ENCODE results near the gene ITGAL.
"Not testable (repeated sequence)": the region's sequence is repeated elsewhere in the genome, so short reads cannot be mapped to it uniquely, and the experiment has no call there.

The ITGAL gene

GRCh38 chr16:30474074-30474452, 1.5 kb downstream of the ITGAL start:
- Histone ChIP-seq H3K9me3 (no peaks in the 10 kb centered on the region), H3K36me3 (no peaks in the 10 kb centered on the region), H3K4me3 (ENCODE audit: low read depth, low read length) (no peak overlapping the region), H3K27me3 (no peaks in the 10 kb centered on the region), H3K4me1 (no peaks in the 10 kb centered on the region)
- no peak for DNase-seq
- TF ChIP-seq CTCF (IDR thresholded peaks at IDR 0.05; ENCODE audit: low read depth, low read length) = no peak

- no peaks in the 10 kb centered on the region for H3K36me3 ChIP-seq
- no peaks in the 10 kb centered on the region for H3K4me1 ChIP-seq
- no peak overlapping the region for H3K4me3 ChIP-seq (ENCODE audit: low read depth, low read length)
- no peaks in the 10 kb centered on the region for H3K9me3 ChIP-seq
- no peak for DNase-seq
- H3K27me3 ChIP-seq = no peaks in the 10 kb centered on the region
- no peak for TF ChIP-seq CTCF (IDR thresholded peaks at IDR 0.05; ENCODE audit: low read depth, low read length)
Observed at GRCh38 chr16:30474684-30475083, 2.1 kb downstream of the ITGAL start.

GRCh38 chr16:30476991-30477390, 4.4 kb downstream of the ITGAL start:
- Histone ChIP-seq H3K4me1 (no peaks in the 10 kb centered on the region), H3K9me3 (no peaks in the 10 kb centered on the region), H3K27me3 (no peaks in the 10 kb centered on the region), H3K4me3 (ENCODE audit: low read depth, low read length) (no peak overlapping the region), H3K36me3 (no peaks in the 10 kb centered on the region)
- DNase-seq = no peak
- no peak for TF ChIP-seq CTCF (IDR thresholded peaks at IDR 0.05; ENCODE audit: low read depth, low read length)

GRCh38 chr16:30477773-30478172, 5.2 kb downstream of the ITGAL start:
- H3K4me3 ChIP-seq (ENCODE audit: low read depth, low read length); H3K36me3 ChIP-seq; DNase-seq; H3K9me3 ChIP-seq; H3K27me3 ChIP-seq; H3K4me1 ChIP-seq: not testable (repeated sequence)

GRCh38 chr16:30478766-30479478, 6.4 kb downstream of the ITGAL start:
- Histone ChIP-seq H3K4me1 (no peaks in the 10 kb centered on the region), H3K36me3 (no peaks in the 10 kb centered on the region), H3K4me3 (ENCODE audit: low read depth, low read length) (no peak overlapping the region), H3K27me3 (no peaks in the 10 kb centered on the region), H3K9me3 (no peaks in the 10 kb centered on the region)
- no peak for DNase-seq
- no peak for TF ChIP-seq CTCF (IDR thresholded peaks at IDR 0.05; ENCODE audit: low read depth, low read length)

- Histone ChIP-seq H3K4me3 (ENCODE audit: low read depth, low read length) (no peak overlapping the region), H3K4me1 (no peaks in the 10 kb centered on the region), H3K9me3 (no peaks in the 10 kb centered on the region), H3K36me3 (no peaks in the 10 kb centered on the region), H3K27me3 (no peaks in the 10 kb centered on the region)
- DNase-seq = no peak
- TF ChIP-seq CTCF (IDR thresholded peaks at IDR 0.05; ENCODE audit: low read depth, low read length) = no peak
Observed at GRCh38 chr16:30481381-30481780, 8.8 kb downstream of the ITGAL start.
